Mesenchymal stem cell (in vitro differentiated cells and primary cell): ENCODE measurements around the gene KIAA1217.

Experiments used
- DNase-seq: peaks from one replicate; pipeline ENCODE4 v3.0.0-alpha.2; 2013
- H2AFZ ChIP-seq: one replicate; pipeline ENCODE4 v1.6.1; 2013; ENCODE audit warnings: low read depth, mild to moderate bottlenecking, control low read depth, inconsistent platforms, low read length, moderate library complexity
- H2AK5ac ChIP-seq: 2 replicates; pipeline ENCODE4 v1.6.1; 2013; ENCODE audit warnings: low read length, moderate library complexity, mild to moderate bottlenecking, inconsistent platforms; ENCODE audit not compliant: severe bottlenecking
- H2BK120ac ChIP-seq: one replicate; pipeline ENCODE4 v1.6.1; 2013; ENCODE audit warnings: low read depth, mild to moderate bottlenecking, inconsistent platforms, low read length, moderate library complexity
- H2BK12ac ChIP-seq, 2 experiments: one replicate each; pipeline ENCODE4 v1.6.1; 2013; ENCODE audit warnings: inconsistent platforms in 2 of 2, low read length in 2 of 2, mild to moderate bottlenecking in 2 of 2, moderate library complexity in 2 of 2, control low read depth in 1 of 2
- H2BK15ac ChIP-seq: one replicate; pipeline ENCODE4 v1.6.1; 2013; ENCODE audit warnings: mild to moderate bottlenecking, low read depth, inconsistent platforms; ENCODE audit not compliant: poor library complexity, severe bottlenecking
- H2BK5ac ChIP-seq: 2 replicates; pipeline ENCODE4 v1.6.1; 2013; ENCODE audit warnings: low read depth, mild to moderate bottlenecking, low read length, control low read depth, inconsistent platforms; ENCODE audit not compliant: poor library complexity, severe bottlenecking
- H3K14ac ChIP-seq, 2 experiments: one replicate each; pipeline ENCODE4 v1.6.1; 2013; ENCODE audit warnings: inconsistent platforms in 2 of 2, low read length in 2 of 2, control low read depth in 1 of 2, mild to moderate bottlenecking in 1 of 2, moderate library complexity in 1 of 2
- H3K18ac ChIP-seq, 2 experiments: one replicate each; pipeline ENCODE4 v1.6.1; 2013; ENCODE audit warnings: inconsistent platforms in 2 of 2, low read length in 2 of 2, control low read depth in 1 of 2, low read depth in 1 of 2, mild to moderate bottlenecking in 1 of 2
- H3K23ac ChIP-seq, 2 experiments: one replicate each; pipeline ENCODE4 v1.6.1; 2013; ENCODE audit warnings: inconsistent platforms in 2 of 2, low read length in 2 of 2, mild to moderate bottlenecking in 2 of 2, moderate library complexity in 2 of 2, control low read depth in 1 of 2
- H3K27ac ChIP-seq: 2 replicates; pipeline ENCODE4 v1.5.1; 2013; ENCODE audit warnings: mild to moderate bottlenecking, moderate library complexity, low read length, control low read depth, inconsistent platforms; ENCODE audit not compliant: poor library complexity, severe bottlenecking
- H3K27me3 ChIP-seq, 2 experiments: 2 replicates each; pipeline versions ENCODE4 v1.6.1 to v1.7.0; 2013; ENCODE audit warnings: low read length in 2 of 2, mild to moderate bottlenecking in 2 of 2, moderate library complexity in 2 of 2, control low read depth in 1 of 2, inconsistent platforms in 1 of 2; ENCODE audit not compliant: control insufficient read depth in 1 of 2, insufficient read depth in 1 of 2
- H3K36me3 ChIP-seq, 2 experiments: 2 replicates each; pipeline versions ENCODE4 v1.6.1 to v1.7.0; 2013; ENCODE audit warnings: low read length in 2 of 2, control low read depth in 1 of 2, inconsistent platforms in 1 of 2, low read depth in 1 of 2, mild to moderate bottlenecking in 1 of 2; ENCODE audit not compliant: insufficient read depth in 2 of 2, control insufficient read depth in 1 of 2
- H3K4ac ChIP-seq, 2 experiments: one replicate each; pipeline ENCODE4 v1.6.1; 2013; ENCODE audit warnings: inconsistent platforms in 2 of 2, low read length in 2 of 2, mild to moderate bottlenecking in 2 of 2, moderate library complexity in 2 of 2, control low read depth in 1 of 2, low read depth in 1 of 2
- H3K4me1 ChIP-seq: 2 replicates; pipeline ENCODE4 v1.6.1; 2013; ENCODE audit warnings: low read depth, low read length, control low read depth; ENCODE audit not compliant: control insufficient read depth, insufficient read depth
- H3K4me2 ChIP-seq: 2 replicates; pipeline ENCODE4 v1.6.1; 2013; ENCODE audit warnings: low read length, mild to moderate bottlenecking, inconsistent platforms; ENCODE audit not compliant: poor library complexity, severe bottlenecking
- H3K4me3 ChIP-seq, 2 experiments: 2 replicates each; pipeline versions ENCODE4 v1.5.1 to v1.7.0; 2013; ENCODE audit warnings: low read length in 2 of 2, mild to moderate bottlenecking in 2 of 2, control low read depth in 1 of 2, low read depth in 1 of 2; ENCODE audit not compliant: insufficient read depth in 1 of 2
- H3K79me1 ChIP-seq: replicated peaks from 2 replicates; pipeline ENCODE4 v1.6.1; 2013; ENCODE audit warnings: mild to moderate bottlenecking, control low read depth, low read length, inconsistent platforms; ENCODE audit not compliant: poor library complexity, severe bottlenecking
- H3K9ac ChIP-seq: 2 replicates; pipeline ENCODE4 v1.7.0; 2013; ENCODE audit warnings: mild to moderate bottlenecking, low read length, moderate library complexity
- H3K9me3 ChIP-seq: 2 replicates; pipeline ENCODE4 v1.7.0; 2013; ENCODE audit warnings: mild to moderate bottlenecking, low read length; ENCODE audit not compliant: control insufficient read depth
- H4K8ac ChIP-seq: one replicate; pipeline ENCODE4 v1.6.1; 2013; ENCODE audit warnings: inconsistent platforms, mild to moderate bottlenecking, low read length, moderate library complexity
- H4K91ac ChIP-seq: one replicate; pipeline ENCODE4 v1.6.1; 2013; ENCODE audit warnings: mild to moderate bottlenecking, low read length, inconsistent platforms
- WGBS: methylation state at CpG from one replicate; pipeline ENCODE4 v1.1.7; 2013; ENCODE audit warnings: mixed read lengths; 5-methylcytosine and 5-hydroxymethylcytosine counted together

Gene KIAA1217

DNA sequence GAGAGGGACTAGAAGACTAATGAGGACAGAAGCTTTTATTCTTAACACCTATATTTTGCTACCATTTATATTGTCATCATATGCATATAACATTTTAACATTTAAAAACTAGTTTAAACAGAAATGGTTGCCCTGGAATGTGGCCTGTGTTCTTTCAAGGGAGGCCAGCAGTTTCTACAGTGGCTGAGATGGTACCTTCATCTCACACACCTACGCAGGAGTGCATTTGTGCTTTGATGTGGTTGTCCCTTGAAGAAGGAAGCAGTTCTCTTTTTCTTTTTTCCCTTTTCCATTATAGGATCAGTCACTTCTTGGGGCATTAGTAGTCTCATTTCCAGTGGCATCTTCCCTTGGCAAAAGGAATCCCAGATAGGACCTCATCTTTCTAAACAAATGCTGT is 38.9 kb downstream of the KIAA1217 start:
- H3K4me1 ChIP-seq, result no peaks in the 10 kb centered on the region
- no peak overlapping the region for H3K4ac ChIP-seq
- H3K9me3 ChIP-seq, result no peaks in the 10 kb centered on the region
- H3K18ac ChIP-seq, result no peak overlapping the region
- no peak overlapping the region for H2BK15ac ChIP-seq
- no peak overlapping the region for H4K8ac ChIP-seq
- no peak overlapping the region for H3K9ac ChIP-seq
- no peak overlapping the region for H3K23ac ChIP-seq
- no peak overlapping the region for H3K27ac ChIP-seq
- no peaks in the 10 kb centered on the region for H3K79me1 ChIP-seq
- H2BK120ac ChIP-seq, result no peak overlapping the region
- no CpG with 5 or more reads among the region's 1 CpG for WGBS
- no peaks in the 10 kb centered on the region for H3K36me3 ChIP-seq
- no peak overlapping the region for H2AFZ ChIP-seq
- DNase-seq, result no peak
- H2AK5ac ChIP-seq, result no peak overlapping the region
- H3K27me3 ChIP-seq, result no peaks in the 10 kb centered on the region
- H2BK5ac ChIP-seq, result no peak overlapping the region
- H4K91ac ChIP-seq, result no peak overlapping the region
- H3K14ac ChIP-seq, result no peak overlapping the region
- H2BK12ac ChIP-seq, result no peak overlapping the region
- no peak overlapping the region for H3K4me2 ChIP-seq
- no peak overlapping the region for H3K4me3 ChIP-seq

DNA sequence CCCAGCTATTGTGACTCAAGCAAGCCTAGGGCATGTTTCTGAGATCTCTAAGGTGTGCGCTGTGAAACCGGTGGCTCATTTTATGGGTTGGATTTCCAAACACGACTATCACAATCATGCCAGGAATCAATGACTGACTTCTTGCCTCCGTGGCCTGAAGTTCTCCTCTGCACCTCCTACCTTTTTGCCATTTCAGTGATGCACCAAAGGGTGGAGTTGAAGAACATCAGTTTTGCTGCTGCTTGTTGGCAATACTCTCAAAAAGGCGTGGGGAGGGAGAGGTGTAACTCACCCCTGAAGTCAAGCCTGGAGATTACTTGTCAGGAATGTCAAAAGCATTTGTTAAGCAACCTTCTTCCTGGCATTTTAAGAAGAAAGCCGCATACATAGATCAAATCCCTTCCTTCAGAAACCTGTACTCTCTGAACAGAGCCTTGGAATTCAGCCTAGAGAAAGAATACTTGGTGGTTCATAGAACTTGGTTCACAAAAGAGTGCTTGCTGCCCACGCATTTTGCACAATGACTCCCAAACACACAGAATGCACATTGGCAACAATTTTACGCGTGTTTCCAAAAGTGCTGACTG is 41.0 kb downstream of the KIAA1217 start:
- no peak for DNase-seq
- no peak overlapping the region for H2BK120ac ChIP-seq
- H2BK15ac ChIP-seq, result no peak overlapping the region
- H3K9ac ChIP-seq, result no peak overlapping the region
- no peak overlapping the region for H3K4me3 ChIP-seq
- no peaks in the 10 kb centered on the region for H3K36me3 ChIP-seq
- H3K4ac ChIP-seq, result no peak overlapping the region
- 85% methylated on average over 8 of the region's 9 CpGs for WGBS
- H3K27me3 ChIP-seq, result no peaks in the 10 kb centered on the region
- H3K79me1 ChIP-seq, result no peaks in the 10 kb centered on the region
- no peak overlapping the region for H3K4me2 ChIP-seq
- H3K9me3 ChIP-seq, result no peaks in the 10 kb centered on the region
- no peak overlapping the region for H2BK5ac ChIP-seq
- H3K27ac ChIP-seq, result no peak overlapping the region
- no peaks in the 10 kb centered on the region for H3K4me1 ChIP-seq
- H2BK12ac ChIP-seq, result no peak overlapping the region
- H4K91ac ChIP-seq, result no peak overlapping the region
- H3K14ac ChIP-seq, result no peak overlapping the region
- no peak overlapping the region for H2AK5ac ChIP-seq
- no peak overlapping the region for H2AFZ ChIP-seq
- no peak overlapping the region for H4K8ac ChIP-seq
- H3K23ac ChIP-seq, result no peak overlapping the region
- no peak overlapping the region for H3K18ac ChIP-seq

DNA sequence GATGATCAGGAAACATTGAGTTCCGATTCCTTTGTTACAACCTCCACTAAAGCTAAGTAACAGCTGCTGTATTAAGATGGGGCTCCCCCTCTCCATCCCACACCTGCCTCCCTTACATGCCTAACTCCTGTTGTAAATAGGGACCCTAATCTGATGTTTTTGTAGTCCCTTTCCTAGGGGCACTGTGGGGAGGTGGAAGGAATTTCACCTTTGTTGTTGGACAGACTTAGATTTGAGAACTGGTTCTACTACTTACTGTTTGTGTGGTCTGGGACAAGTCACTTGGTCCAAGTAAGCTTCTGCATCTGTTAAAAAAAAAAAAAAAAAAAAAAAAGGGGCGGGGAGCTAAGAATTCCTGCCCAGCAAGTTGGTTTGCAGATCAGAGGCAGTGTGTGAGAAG is 42.6 kb downstream of the KIAA1217 start:
- H3K18ac ChIP-seq, result no peak overlapping the region
- no peak overlapping the region for H3K4me2 ChIP-seq
- 93% methylated on average over 1 of the region's 2 CpGs for WGBS
- H4K91ac ChIP-seq, result no peak overlapping the region
- H3K27ac ChIP-seq, result no peak overlapping the region
- DNase-seq, result no peak
- no peak overlapping the region for H4K8ac ChIP-seq
- no peak overlapping the region for H2AFZ ChIP-seq
- no peak overlapping the region for H2BK12ac ChIP-seq
- no peak overlapping the region for H3K23ac ChIP-seq
- H2BK5ac ChIP-seq, result no peak overlapping the region
- no peaks in the 10 kb centered on the region for H3K79me1 ChIP-seq
- no peaks in the 10 kb centered on the region for H3K36me3 ChIP-seq
- no peak overlapping the region for H3K4ac ChIP-seq
- no peak overlapping the region for H2BK120ac ChIP-seq
- no peaks in the 10 kb centered on the region for H3K27me3 ChIP-seq
- no peak overlapping the region for H2AK5ac ChIP-seq
- H3K9me3 ChIP-seq, result no peaks in the 10 kb centered on the region
- H2BK15ac ChIP-seq, result no peak overlapping the region
- no peak overlapping the region for H3K4me3 ChIP-seq
- H3K9ac ChIP-seq, result no peak overlapping the region
- no peaks in the 10 kb centered on the region for H3K4me1 ChIP-seq
- no peak overlapping the region for H3K14ac ChIP-seq

DNA sequence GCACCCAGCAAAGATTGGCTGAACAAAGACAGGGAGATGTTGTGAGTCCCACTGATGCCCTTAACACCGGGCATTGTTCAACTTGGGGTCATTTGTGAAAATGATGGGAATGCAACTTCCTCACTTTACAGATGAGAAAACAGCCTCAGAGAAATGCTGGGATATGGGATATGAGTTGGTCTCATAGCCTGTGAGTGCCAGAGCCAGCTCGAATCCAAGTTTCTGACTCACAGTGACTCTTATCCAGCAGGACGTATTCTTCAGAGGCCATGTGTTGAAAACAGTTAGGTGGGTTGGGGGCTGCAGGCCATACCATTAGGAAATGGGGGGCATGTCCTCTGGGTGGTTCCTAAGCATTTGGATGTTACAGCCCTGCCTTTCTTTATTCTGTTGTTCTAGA is 45.2 kb downstream of the KIAA1217 start:
- DNase-seq, result no peak
- Histone ChIP-seq H4K8ac (no peak overlapping the region), H3K14ac (no peak overlapping the region), H3K4me1 (no peaks in the 10 kb centered on the region), H2AFZ (no peak overlapping the region), H3K9me3 (no peaks in the 10 kb centered on the region), H2AK5ac (no peak overlapping the region), H3K36me3 (no peaks in the 10 kb centered on the region), H3K4ac (no peak overlapping the region), H3K79me1 (no peaks in the 10 kb centered on the region), H4K91ac (no peak overlapping the region), H2BK12ac (no peak overlapping the region), H3K18ac (no peak overlapping the region), H2BK15ac (no peak overlapping the region), H3K4me2 (no peak overlapping the region), H3K27ac (no peak overlapping the region), H3K27me3 (no peaks in the 10 kb centered on the region), H3K4me3 (no peak overlapping the region), H3K23ac (no peak overlapping the region), H2BK5ac (no peak overlapping the region), H2BK120ac (no peak overlapping the region), H3K9ac (peak overlapping the region; percentile 38)
- 70% methylated on average over 3 of the region's 3 CpGs for WGBS
